K562 (cell line): Measurements from ENCODE around the gene POLD4. TPM values are rescaled to one million over a fixed set of nuclear protein-coding genes. Genes with fewer than 3 reads are reported as not detected.

Source experiments
- BHLHE40 ChIP-seq: IDR thresholded peaks from 2 replicates; pipeline ENCODE4 v1.6.1; 2011; ENCODE audit warnings: low read length, improper control_type of control experiment
- ESRRA ChIP-seq: fragments of 450-650 bp; IDR thresholded peaks from 2 replicates; pipeline ENCODE4 v1.6.1; 2014; ENCODE audit warnings: low read depth, mild to moderate bottlenecking, moderate library complexity, borderline replicate concordance
- EWSR1 ChIP-seq: fragments of 450-650 bp; IDR thresholded peaks from 2 replicates; pipeline ENCODE4 v1.6.1; 2018; ENCODE audit warnings: borderline replicate concordance, mild to moderate bottlenecking, low read depth, moderate library complexity; ENCODE audit not compliant: partially characterized antibody
- GATAD2B ChIP-seq: fragments of 450-650 bp; IDR thresholded peaks from 2 replicates; pipeline ENCODE4 v1.6.1; 2017; ENCODE audit warnings: mild to moderate bottlenecking, borderline replicate concordance
- MED1 ChIP-seq: sonication (generic); formaldehyde crosslinking; IDR thresholded peaks from 2 replicates; pipeline ENCODE4 v1.8.1; 2023; ENCODE audit warnings: missing genetic modification reagents, borderline replicate concordance
- RBBP5 ChIP-seq: fragments of 200-600 bp; sonication (generic); IDR thresholded peaks from 2 replicates; pipeline ENCODE4 v1.6.1; 2012; ENCODE audit warnings: borderline replicate concordance, mild to moderate bottlenecking, low read length, control low read depth, inconsistent platforms; ENCODE audit not compliant: insufficient read depth, poor library complexity, severe bottlenecking
- RHOXF2B ChIP-seq: fragments of 250-450 bp; sonication (Bioruptor Pico); conservative IDR thresholded peaks from 2 replicates; pipeline ENCODE4 v1.5.1; 2021
- XRCC4 ChIP-seq: IDR thresholded peaks from one replicate; pipeline ENCODE4 v1.6.1; 2011; ENCODE audit not compliant: insufficient read depth, insufficient read length; ENCODE audit errors: extremely low read depth
- polyA plus RNA-seq, 8 experiments: library from polyadenylated mRNA; depleted of rRNA in 4 of 8; stranded (reverse) in 5 of 8; unstranded in 3 of 8; fragments of >200 nt; fragmentation: Nextera tagmentation in 2 of 8; fragmentation: Illumina TruSeq in 1 of 8; extraction: Ambion mirVana in 2 of 8; extraction: Trizol in 1 of 8; gene quantifications; 2 replicates each; pipeline versions ENCODE4 v1.2.1 to v1.2.3, GENCODE V29; 2011 to 2014; ENCODE audit warnings: inconsistent platforms in 1 of 8, missing spikeins in 1 of 8
- total RNA-seq, 7 experiments: library from RNA; depleted of rRNA in 6 of 7; stranded (reverse); fragments of >200 nt in 6 of 7; fragmentation: Illumina TruSeq in 2 of 7; extraction: Trizol in 2 of 7; gene quantifications; 2 replicates each; pipeline versions ENCODE4 v1.2.1 to v1.2.3, GENCODE V29; 2011 to 2021; ENCODE audit warnings: low replicate concordance in 1 of 7
- TF ChIP-seq, protein P1 (sequence below): fragments of 200-400 bp; formaldehyde crosslinking; IDR thresholded peaks from 2 replicates; pipeline ENCODE4 v1.6.1; 2017; ENCODE audit warnings: mild to moderate bottlenecking, low read depth, low read length, moderate library complexity
- TF ChIP-seq, protein P2 (sequence below): fragments of 200-800 bp; sonication (Bioruptor generic); IDR thresholded peaks from 2 replicates; pipeline ENCODE4 v1.6.1; 2017; ENCODE audit warnings: missing genetic modification characterization, missing compliant biosample characterization
- TF ChIP-seq, protein P3 (sequence below): fragments of 250-450 bp; sonication (Bioruptor Pico); IDR thresholded peaks from 2 replicates; pipeline ENCODE4 v1.4.0; 2020; ENCODE audit warnings: mild to moderate bottlenecking
- TF ChIP-seq, protein P4 (sequence below): fragments of 450-650 bp; IDR thresholded peaks from 2 replicates; pipeline ENCODE4 v1.7.1; 2018; ENCODE audit warnings: mild to moderate bottlenecking, low read depth; ENCODE audit not compliant: partially characterized antibody
- TF ChIP-seq, protein P5 (sequence below): sonication (generic); formaldehyde crosslinking; IDR thresholded peaks from 2 replicates; pipeline ENCODE4 v1.8.0; 2022; ENCODE audit warnings: missing genetic modification reagents, mild to moderate bottlenecking, borderline replicate concordance

The POLD4 gene
- total and polyA plus RNA-seq, 9 of the 15 experiments (the other 6 are each of a cell fraction or from before 2014, with no cell fraction given): 5.8 to 64.5 (median 18.3) TPM

DNA sequence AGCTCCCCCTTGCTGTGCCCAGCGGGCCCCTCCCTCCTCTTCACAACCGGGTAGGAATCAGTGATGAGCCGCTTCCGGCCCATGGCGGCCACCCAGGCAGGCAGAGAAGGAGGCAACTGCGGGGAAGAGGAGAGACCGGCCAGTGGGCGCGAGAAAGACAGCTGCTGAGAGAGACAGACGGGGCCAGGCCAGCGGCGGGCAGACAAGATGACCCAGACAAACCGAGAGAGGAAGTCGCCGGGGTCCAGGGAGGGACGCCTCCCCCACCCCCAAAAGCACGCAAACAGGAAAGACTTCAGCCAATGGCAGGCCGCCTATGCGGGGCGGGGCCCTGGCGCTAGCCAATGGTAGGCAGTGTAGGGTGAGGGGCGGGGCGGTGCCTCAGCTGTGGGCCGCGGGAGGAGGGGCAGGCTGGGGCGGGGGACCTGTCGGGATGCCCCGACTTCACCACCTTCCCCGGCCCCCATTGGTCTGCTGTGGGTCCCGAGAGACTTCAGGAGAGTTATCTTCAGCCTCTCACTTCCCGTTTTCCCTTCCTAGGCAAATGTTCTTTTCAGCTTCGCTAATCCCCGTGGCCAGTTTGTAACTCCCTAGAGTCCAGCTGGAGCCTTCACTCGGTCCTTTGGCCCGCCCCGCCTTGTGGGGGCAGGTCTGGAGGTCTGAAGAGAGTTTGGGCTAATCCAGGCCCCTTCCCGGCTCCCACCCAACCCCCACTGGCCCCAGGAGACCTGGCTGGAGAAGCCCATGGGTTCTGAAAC lies at the start of gene POLD4 (continued):
- TF ChIP-seq, protein P1, sequence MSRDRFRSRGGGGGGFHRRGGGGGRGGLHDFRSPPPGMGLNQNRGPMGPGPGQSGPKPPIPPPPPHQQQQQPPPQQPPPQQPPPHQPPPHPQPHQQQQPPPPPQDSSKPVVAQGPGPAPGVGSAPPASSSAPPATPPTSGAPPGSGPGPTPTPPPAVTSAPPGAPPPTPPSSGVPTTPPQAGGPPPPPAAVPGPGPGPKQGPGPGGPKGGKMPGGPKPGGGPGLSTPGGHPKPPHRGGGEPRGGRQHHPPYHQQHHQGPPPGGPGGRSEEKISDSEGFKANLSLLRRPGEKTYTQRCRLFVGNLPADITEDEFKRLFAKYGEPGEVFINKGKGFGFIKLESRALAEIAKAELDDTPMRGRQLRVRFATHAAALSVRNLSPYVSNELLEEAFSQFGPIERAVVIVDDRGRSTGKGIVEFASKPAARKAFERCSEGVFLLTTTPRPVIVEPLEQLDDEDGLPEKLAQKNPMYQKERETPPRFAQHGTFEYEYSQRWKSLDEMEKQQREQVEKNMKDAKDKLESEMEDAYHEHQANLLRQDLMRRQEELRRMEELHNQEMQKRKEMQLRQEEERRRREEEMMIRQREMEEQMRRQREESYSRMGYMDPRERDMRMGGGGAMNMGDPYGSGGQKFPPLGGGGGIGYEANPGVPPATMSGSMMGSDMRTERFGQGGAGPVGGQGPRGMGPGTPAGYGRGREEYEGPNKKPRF: no peak
- TF ChIP-seq RBBP5 (peak; percentile 25), MED1 (no peak), XRCC4 (no peak), GATAD2B (no peak), RHOXF2B (CRISPR knock-in tag) (no peak), EWSR1 (no peak), ESRRA (0 out of 2 replicates have a peak, but pooled peaks have one; percentile 20), BHLHE40 (no peak)
- TF ChIP-seq, protein P2, sequence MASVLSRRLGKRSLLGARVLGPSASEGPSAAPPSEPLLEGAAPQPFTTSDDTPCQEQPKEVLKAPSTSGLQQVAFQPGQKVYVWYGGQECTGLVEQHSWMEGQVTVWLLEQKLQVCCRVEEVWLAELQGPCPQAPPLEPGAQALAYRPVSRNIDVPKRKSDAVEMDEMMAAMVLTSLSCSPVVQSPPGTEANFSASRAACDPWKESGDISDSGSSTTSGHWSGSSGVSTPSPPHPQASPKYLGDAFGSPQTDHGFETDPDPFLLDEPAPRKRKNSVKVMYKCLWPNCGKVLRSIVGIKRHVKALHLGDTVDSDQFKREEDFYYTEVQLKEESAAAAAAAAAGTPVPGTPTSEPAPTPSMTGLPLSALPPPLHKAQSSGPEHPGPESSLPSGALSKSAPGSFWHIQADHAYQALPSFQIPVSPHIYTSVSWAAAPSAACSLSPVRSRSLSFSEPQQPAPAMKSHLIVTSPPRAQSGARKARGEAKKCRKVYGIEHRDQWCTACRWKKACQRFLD (CRISPR knock-in tag): 0 out of 2 replicates have a peak, but pooled peaks have one; percentile 54
- TF ChIP-seq, protein P3, sequence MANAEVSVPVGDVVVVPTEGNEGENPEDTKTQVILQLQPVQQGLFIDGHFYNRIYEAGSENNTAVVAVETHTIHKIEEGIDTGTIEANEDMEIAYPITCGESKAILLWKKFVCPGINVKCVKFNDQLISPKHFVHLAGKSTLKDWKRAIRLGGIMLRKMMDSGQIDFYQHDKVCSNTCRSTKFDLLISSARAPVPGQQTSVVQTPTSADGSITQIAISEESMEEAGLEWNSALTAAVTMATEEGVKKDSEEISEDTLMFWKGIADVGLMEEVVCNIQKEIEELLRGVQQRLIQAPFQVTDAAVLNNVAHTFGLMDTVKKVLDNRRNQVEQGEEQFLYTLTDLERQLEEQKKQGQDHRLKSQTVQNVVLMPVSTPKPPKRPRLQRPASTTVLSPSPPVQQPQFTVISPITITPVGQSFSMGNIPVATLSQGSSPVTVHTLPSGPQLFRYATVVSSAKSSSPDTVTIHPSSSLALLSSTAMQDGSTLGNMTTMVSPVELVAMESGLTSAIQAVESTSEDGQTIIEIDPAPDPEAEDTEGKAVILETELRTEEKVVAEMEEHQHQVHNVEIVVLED (CRISPR knock-in tag): no peak
- TF ChIP-seq, protein P4, sequence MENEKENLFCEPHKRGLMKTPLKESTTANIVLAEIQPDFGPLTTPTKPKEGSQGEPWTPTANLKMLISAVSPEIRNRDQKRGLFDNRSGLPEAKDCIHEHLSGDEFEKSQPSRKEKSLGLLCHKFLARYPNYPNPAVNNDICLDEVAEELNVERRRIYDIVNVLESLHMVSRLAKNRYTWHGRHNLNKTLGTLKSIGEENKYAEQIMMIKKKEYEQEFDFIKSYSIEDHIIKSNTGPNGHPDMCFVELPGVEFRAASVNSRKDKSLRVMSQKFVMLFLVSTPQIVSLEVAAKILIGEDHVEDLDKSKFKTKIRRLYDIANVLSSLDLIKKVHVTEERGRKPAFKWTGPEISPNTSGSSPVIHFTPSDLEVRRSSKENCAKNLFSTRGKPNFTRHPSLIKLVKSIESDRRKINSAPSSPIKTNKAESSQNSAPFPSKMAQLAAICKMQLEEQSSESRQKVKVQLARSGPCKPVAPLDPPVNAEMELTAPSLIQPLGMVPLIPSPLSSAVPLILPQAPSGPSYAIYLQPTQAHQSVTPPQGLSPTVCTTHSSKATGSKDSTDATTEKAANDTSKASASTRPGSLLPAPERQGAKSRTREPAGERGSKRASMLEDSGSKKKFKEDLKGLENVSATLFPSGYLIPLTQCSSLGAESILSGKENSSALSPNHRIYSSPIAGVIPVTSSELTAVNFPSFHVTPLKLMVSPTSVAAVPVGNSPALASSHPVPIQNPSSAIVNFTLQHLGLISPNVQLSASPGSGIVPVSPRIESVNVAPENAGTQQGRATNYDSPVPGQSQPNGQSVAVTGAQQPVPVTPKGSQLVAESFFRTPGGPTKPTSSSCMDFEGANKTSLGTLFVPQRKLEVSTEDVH: no peak
- TF ChIP-seq, protein P5, sequence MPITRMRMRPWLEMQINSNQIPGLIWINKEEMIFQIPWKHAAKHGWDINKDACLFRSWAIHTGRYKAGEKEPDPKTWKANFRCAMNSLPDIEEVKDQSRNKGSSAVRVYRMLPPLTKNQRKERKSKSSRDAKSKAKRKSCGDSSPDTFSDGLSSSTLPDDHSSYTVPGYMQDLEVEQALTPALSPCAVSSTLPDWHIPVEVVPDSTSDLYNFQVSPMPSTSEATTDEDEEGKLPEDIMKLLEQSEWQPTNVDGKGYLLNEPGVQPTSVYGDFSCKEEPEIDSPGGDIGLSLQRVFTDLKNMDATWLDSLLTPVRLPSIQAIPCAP: no peak
